DND-41 (cell line): ENCODE data around the gene NDUFAF5.

Experiments used
- CTCF ChIP-seq: IDR thresholded peaks from 2 replicates; pipeline ENCODE4 v1.5.1; 2012; ENCODE audit warnings: borderline replicate concordance, low read length, moderate library complexity, mild to moderate bottlenecking; ENCODE audit not compliant: poor library complexity, severe bottlenecking; ENCODE audit errors: extremely low read depth
- EZH2 ChIP-seq: IDR thresholded peaks from 3 replicates; pipeline ENCODE4 v1.6.1; 2012; ENCODE audit warnings: borderline replicate concordance, low read depth, mild to moderate bottlenecking, moderate library complexity, low read length, inconsistent platforms; ENCODE audit not compliant: severe bottlenecking

GRCh38 chr20:13771853-13772453, 12.9 kb upstream of the NDUFAF5 start:
- peak; percentile 63 for TF ChIP-seq CTCF
- no peak for TF ChIP-seq EZH2
